MM.1S (cell line): ENCODE data around the gene DHFR.

Experiments used
- CTCF ChIP-seq: fragments of 300-600 bp; sonication (generic); IDR thresholded peaks from 2 replicates; pipeline ENCODE4 v1.5.1; 2016; ENCODE audit warnings: antibody characterized with exemption, low read length, mixed read lengths
- EZH2phosphoT487 ChIP-seq: fragments of 300-600 bp; sonication (generic); IDR thresholded peaks from 2 replicates; pipeline ENCODE4 v1.6.1; 2018; ENCODE audit warnings: antibody characterized with exemption, low read length

DNA sequence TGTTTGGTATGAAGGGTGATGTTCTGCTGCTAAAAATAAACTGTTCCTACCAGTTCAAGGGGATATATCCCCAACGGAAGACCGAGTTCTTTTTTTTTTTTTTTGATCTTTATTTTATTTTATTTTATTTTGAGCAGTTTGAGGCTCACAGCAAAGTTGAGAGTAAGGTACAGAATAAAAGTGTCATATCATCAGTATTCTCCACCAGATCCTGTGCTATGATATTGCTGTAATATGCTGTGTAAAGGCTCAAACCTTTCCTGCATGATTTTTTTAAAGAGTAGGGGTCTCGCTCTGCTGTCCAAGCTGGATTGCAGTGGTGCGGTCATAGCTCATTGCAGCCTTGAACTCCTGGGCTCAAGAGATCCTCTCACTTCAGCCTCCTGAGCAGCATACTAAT, 34.8 kb upstream of the DHFR start:
- TF ChIP-seq CTCF (no peak), EZH2phosphoT487 (no peak)
